ENCODE data around the gene S100A12. TPM values are rescaled to one million over a fixed set of nuclear protein-coding genes. Genes with fewer than 3 reads are reported as not detected.

The S100A12 gene
- total and polyA plus RNA-seq, 2 donors (not counting 3 experiments of a cell fraction or from before 2014, with no cell fraction given) = not detected

- FAIRE-seq (no peak), DNase-seq (ENCODE audit: low read depth, low spot score) (no peak)
- dilution Hi-C loops (cut with MboI; ENCODE audit: extremely low pct_ligation_motif_present, low sequenced_read_pairs) (no loop called here), intact Hi-C loops (cut with micrococcal nuclease) (no loop called here)
- H3K27ac ChIP-seq (ENCODE audit: insufficient read depth, low read depth, low read length) = no peak overlapping the region
- no peaks in the 10 kb centered on the region for H4K20me1 ChIP-seq (replicated peaks; ENCODE audit: control insufficient read depth, extremely low read depth, insufficient read depth, low read length)
- no peaks in the 10 kb centered on the region for H3K4me1 ChIP-seq (ENCODE audit: control insufficient read depth, extremely low read depth, insufficient read depth, low read length)
- no peaks in the 10 kb centered on the region for H3K9me3 ChIP-seq (replicated peaks; ENCODE audit: control insufficient read depth, insufficient read depth, low read length)
- H3K9me1 ChIP-seq (replicated peaks; ENCODE audit: control insufficient read depth, extremely low read depth, insufficient read depth, low read length) = no peaks in the 10 kb centered on the region
- POLR2A ChIA-PET = no interaction called here
- H3K79me2 ChIP-seq (ENCODE audit: control insufficient read depth, insufficient read depth, low read length) = no peaks in the 10 kb centered on the region
- H3K4me2 ChIP-seq (ENCODE audit: insufficient read depth, low read length) = no peak overlapping the region
- no peaks in the 10 kb centered on the region for H3K36me3 ChIP-seq (ENCODE audit: control insufficient read depth in 2 of 2, extremely low read depth in 1 of 2, insufficient read depth in 2 of 2, low read length in 2 of 2)
- BruUV-seq (replicated peaks) = no TSS peak
- H3K4me3 ChIP-seq (replicated peaks in 1 of 3; ENCODE audit: insufficient read depth in 1 of 3, low read depth in 1 of 3, low read length in 3 of 3) = no peak overlapping the region
- no peak overlapping the region for H3K9ac ChIP-seq (replicated peaks; ENCODE audit: extremely low read depth, insufficient read depth, low read length)
- no peaks in the 10 kb centered on the region for H3K27me3 ChIP-seq (ENCODE audit: control insufficient read depth in 2 of 2, insufficient read depth in 2 of 2, low read length in 2 of 2)
- no peak overlapping the region for H2AFZ ChIP-seq (ENCODE audit: low read depth, low read length)
- TF ChIP-seq EZH2 (IDR thresholded peaks at IDR 0.05; ENCODE audit: borderline replicate concordance, low read depth, low read length, severe bottlenecking) = no peak
- TF ChIP-seq POLR2AphosphoS5 (IDR thresholded peaks at IDR 0.05; ENCODE audit: insufficient read depth, low read depth, low read length) = no peak
- TF ChIP-seq MYC (IDR thresholded peaks at IDR 0.05; ENCODE audit: low read depth, low read length) = no peak
- TF ChIP-seq MAX (IDR thresholded peaks at IDR 0.05; ENCODE audit: insufficient read depth, insufficient read length) = no peak
- no peak for TF ChIP-seq CTCF (IDR thresholded peaks at IDR 0.05; ENCODE audit: extremely low read depth in 1 of 2, insufficient read depth in 1 of 2, low read depth in 1 of 2, low read length in 2 of 2)
- no peak for TF ChIP-seq POLR2A (IDR thresholded peaks at IDR 0.05; ENCODE audit: low read depth, low read length)
- TF ChIP-seq JUN (IDR thresholded peaks at IDR 0.05; ENCODE audit: borderline replicate concordance, insufficient read depth, insufficient read length, low read depth) = no peak
- TF ChIP-seq FOS (IDR thresholded peaks at IDR 0.05; ENCODE audit: borderline replicate concordance, insufficient read depth, low read length) = no peak
- no peak for TF ChIP-seq GATA2 (IDR thresholded peaks at IDR 0.05; ENCODE audit: insufficient read depth, insufficient read length, low read depth, low read length)
- CTCF ChIA-PET = no interaction called here
These were observed 6.9 kb downstream of the S100A12 start for GRCh38 chr1:153368495-153368894.
